C4-2B (cell line): ENCODE data around the gene TMSB4X.
A peak's percentile ranks its signal among the peaks of the same experiment; 100 is the strongest.

Experiments
- H3K27ac ChIP-seq: fragments of 450-650 bp; 2 replicates; pipeline ENCODE4 v1.5.1; 2017
- ZFX ChIP-seq: fragments of 450-650 bp; IDR thresholded peaks from 2 replicates; pipeline ENCODE4 v1.6.1; 2017
- TF ChIP-seq, protein P1 (sequence below): fragments of 450-650 bp; conservative IDR thresholded peaks from 2 replicates; pipeline ENCODE4 v1.5.1; 2017; ENCODE audit warnings: mild to moderate bottlenecking

TMSB4X gene

GRCh38 chrX:12993826-12994225 is 18.9 kb downstream of the TMSB4X start:
- no peak overlapping the region for H3K27ac ChIP-seq

DNA sequence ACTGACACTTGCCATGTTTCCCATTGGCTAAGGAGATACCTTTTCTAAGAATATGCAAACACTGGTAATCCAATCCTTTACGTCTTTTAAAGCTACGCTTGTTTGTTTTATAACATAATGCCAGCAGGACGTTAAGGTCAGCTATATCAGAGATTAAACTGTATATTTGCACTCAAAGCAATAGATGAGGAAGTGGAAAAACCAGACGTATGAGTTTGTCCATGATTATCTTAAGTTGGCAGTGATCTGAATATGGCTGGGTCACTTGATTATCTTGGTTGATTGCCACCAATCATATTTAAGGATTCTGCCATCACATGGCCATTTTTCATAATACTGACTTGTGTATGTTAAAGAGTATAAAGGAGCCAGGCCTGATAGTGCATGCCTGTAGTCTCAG is 19.4 kb downstream of the TMSB4X start:
- no peak for TF ChIP-seq ZFX
- TF ChIP-seq, protein P1, sequence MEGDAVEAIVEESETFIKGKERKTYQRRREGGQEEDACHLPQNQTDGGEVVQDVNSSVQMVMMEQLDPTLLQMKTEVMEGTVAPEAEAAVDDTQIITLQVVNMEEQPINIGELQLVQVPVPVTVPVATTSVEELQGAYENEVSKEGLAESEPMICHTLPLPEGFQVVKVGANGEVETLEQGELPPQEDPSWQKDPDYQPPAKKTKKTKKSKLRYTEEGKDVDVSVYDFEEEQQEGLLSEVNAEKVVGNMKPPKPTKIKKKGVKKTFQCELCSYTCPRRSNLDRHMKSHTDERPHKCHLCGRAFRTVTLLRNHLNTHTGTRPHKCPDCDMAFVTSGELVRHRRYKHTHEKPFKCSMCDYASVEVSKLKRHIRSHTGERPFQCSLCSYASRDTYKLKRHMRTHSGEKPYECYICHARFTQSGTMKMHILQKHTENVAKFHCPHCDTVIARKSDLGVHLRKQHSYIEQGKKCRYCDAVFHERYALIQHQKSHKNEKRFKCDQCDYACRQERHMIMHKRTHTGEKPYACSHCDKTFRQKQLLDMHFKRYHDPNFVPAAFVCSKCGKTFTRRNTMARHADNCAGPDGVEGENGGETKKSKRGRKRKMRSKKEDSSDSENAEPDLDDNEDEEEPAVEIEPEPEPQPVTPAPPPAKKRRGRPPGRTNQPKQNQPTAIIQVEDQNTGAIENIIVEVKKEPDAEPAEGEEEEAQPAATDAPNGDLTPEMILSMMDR: no peak
- H3K27ac ChIP-seq: no peak overlapping the region

More at GRCh38 chrX:12993826-12994225, 18.9 kb downstream of the TMSB4X start:
- TF ChIP-seq ZFX: no peak
- TF ChIP-seq, protein P1: no peak

- TF ChIP-seq, protein P1: no peak
- TF ChIP-seq ZFX: no peak
- no peak overlapping the region; the same call in 1 of the 2 replicates for H3K27ac ChIP-seq
These were observed 22.1 kb downstream of the TMSB4X start for GRCh38 chrX:12996934-12997435.

DNA sequence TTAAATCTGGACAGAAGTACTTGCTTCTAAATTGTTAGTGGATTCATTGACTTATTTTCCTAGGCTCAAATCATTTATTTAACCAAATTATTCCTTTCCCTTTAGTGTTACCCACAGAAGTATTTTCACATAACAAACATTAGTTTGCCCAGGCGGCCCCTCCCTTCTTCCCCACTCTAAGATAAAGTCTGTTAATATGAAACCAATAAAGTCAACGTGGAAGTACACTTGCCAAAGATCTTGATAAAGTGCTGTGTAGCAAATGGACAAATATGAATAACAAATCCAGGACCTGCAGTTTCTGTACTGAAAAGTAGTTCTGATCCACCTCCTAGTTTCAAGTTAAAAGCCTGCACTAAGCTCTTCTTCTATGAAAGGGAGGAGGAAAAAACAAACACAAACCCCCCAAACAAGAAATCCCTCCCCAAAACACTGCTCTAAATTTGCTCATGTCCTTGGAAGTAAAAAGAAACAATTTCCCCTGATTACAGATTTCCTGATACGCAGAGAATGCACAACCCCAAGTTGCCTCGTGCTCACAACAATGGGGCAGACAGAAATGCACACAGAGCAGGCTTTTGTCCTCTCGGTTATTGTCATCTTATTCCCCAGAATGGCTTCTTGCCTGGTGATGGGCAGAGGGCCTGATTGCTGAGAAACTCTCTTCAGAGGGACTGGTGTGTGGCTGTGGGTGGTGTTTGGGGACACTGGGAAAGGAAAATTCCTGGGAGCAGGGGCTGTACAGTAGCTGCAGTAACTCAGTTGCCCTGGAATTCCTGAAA is 23.2 kb downstream of the TMSB4X start:
- TF ChIP-seq ZFX: no peak
- TF ChIP-seq, protein P1: no peak
- H3K27ac ChIP-seq: peak overlapping the region; percentile 65

GRCh38 chrX:12999422-12999821 is 24.5 kb downstream of the TMSB4X start:
- TF ChIP-seq, protein P1: no peak
- TF ChIP-seq ZFX: no peak
- no peak overlapping the region for H3K27ac ChIP-seq

- TF ChIP-seq ZFX: no peak
- TF ChIP-seq, protein P1: no peak
- no peak overlapping the region for H3K27ac ChIP-seq
These were observed 25.4 kb downstream of the TMSB4X start for GRCh38 chrX:13000301-13000811.

GRCh38 chrX:13001097-13001496 is 26.2 kb downstream of the TMSB4X start:
- H3K27ac ChIP-seq: no peak overlapping the region
- no peak for TF ChIP-seq ZFX
- TF ChIP-seq, protein P1: no peak
